T47D (cell line): ENCODE measurements around the gene SOSTDC1.
"Not testable (repeated sequence)": the region's sequence is repeated elsewhere in the genome, so short reads cannot be mapped to it uniquely, and the experiment has no call there.

Experiments
- DNase-seq, 2 experiments: peaks; one replicate each; pipeline versions ENCODE4 v3.0.0 to v3.0.0-alpha.2; 2011 to 2012; ENCODE audit warnings: low read depth in 1 of 2, low spot score in 1 of 2
- JUND ChIP-seq: IDR thresholded peaks from 2 replicates; pipeline ENCODE4 v1.6.1; 2012; ENCODE audit warnings: low read depth
- in situ Hi-C: cut with HindIII; loops from 2 replicates; pipeline ENCODE4 v1.10.0; 2016; ENCODE audit warnings: low sequenced_read_pairs, low pct_unique_long_range_greater_than_20kb

Gene SOSTDC1

DNA sequence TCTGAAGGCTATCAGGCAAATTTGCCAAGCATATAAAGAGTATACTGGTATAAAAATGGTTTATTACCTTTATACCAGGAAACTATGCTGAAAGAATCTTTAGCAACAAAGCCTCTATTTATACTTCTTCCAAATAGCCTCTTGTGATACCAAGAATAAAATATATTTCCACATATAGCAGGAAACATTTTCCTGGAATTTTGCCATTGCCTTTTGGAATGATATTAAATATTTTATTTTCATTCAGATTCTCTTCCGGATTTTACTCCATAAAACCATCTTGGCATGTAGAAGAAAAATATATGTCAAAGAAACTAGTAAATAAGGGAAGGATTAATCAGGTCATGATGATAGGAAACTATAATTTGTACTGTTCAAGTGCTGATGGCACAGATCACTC, 17.7 kb downstream of the SOSTDC1 start:
- in situ Hi-C loops = no loop called here
- DNase-seq = no peak
- TF ChIP-seq JUND = no peak

DNA sequence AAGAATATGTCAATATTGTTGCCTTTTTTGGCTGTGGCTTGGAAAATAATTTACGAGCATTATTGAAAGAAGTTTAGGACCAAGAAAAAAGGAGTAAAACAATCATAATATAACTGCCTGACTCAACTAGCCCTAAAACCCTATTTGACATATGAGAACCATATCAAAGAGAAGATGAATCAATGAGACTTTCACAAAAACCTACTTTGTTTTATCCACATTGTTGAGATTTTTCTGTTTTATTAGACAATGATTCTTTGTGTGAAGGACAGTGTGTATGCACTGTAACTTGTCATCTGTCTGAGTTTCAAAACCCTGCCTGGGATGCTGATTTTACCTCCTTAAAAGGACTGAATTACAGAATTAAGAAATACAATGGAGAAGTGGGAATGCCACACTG, 19.0 kb downstream of the SOSTDC1 start:
- no peak for TF ChIP-seq JUND
- in situ Hi-C loops = no loop called here
- no peak for DNase-seq

DNA sequence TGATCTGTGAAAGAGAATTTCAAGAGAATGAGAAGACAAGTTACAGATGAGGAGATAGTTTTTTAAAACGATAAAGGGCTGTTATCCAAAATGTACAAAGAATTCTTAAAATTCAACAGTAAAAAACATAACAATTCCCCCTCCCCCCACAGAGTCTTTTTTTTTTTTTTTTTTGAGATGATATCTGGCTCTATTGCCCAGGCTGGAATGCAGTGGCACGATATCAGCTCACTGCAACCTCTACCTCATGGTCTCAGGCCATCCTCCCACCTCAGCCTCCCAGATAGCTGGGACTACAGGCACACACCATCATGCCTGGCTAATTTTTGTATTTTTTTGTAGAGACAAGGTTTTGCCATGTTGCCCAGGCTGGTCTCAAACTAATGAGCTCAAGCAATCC, 21.7 kb downstream of the SOSTDC1 start:
- DNase-seq, in situ Hi-C loops: not testable (repeated sequence)

DNA sequence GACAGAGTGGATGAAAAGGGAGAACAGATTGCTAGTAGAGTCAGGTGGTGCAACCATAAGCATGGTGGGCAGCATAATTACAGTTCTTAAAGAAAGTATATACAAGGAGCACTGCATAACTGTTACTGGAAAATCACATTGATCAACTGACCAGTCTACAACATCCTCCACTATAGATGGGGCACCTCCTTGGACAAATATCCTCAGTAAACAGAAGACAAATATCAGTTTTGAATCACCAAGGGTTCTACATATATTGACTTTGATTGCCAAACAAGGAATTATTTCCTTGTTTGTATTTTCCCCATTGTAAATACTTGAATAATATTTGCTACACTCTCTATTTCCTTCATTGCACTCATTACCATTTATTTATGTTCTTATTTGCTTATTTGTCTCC, 26.6 kb downstream of the SOSTDC1 start:
- in situ Hi-C loops = no loop called here
- peak in 1 of 2 experiments; percentile 18 for DNase-seq
- no peak for TF ChIP-seq JUND

DNA sequence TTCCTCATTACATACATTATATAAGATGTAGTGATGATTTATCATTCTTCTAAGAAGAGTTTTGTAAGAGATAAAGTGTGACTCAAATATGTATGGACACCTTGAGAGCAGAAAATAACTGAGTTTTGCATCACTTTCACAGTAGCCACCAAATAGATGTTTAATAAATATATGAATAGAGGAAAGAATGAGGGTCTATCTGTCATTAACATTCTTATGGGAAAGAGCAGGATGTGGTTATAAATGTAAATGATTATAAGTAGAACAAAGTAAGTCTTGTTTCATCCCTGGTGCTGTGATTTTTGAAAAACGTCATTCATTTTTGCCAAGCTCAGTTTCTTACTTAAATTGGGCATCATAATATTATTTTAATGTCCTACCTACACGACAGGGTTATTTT, 29.2 kb downstream of the SOSTDC1 start:
- in situ Hi-C loops = no loop called here
- DNase-seq = no peak
- no peak for TF ChIP-seq JUND

DNA sequence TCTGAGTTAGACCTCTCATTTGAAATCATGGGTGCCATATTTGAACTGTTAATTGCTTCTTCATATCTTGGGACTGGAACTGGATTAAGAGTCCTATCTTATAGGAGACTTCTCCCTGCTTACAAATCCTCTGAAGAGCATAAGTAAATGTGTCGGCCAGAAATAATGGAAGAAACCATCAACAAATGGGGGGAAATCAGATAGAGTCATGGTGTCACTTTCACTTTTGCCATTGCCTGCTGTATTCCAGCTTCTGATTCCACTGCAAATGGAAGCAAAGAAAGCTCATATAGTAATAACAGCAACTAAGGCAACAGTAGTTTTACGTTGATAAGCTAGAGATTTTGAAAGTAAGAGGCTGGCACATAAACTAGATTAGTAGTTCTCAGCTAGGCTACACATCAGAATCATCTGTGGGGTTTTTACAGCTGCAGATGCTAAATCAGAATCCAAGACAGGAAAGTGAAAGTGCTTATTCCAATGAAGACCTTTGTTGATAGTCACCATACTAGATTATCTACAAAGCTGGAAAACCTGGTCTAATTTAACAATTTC, 31.9 kb downstream of the SOSTDC1 start:
- in situ Hi-C loops = no loop called here
- DNase-seq = no peak
- TF ChIP-seq JUND = no peak

DNA sequence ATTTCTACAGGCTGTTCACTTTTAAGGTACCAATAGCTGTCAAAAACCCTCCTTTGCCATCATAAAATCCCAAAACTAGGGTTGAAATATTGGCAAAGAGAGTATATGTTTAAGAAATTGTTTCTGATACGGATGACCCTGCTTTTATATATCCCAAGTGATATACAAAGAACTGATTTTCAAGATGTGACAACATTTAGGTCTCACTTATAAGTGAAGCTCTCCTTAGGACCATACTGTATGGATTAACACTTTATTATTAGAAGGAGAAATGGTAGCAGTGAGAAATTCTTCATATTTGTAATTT, 33.2 kb downstream of the SOSTDC1 start:
- no peak for DNase-seq
- in situ Hi-C loops = no loop called here
- TF ChIP-seq JUND = no peak

DNA sequence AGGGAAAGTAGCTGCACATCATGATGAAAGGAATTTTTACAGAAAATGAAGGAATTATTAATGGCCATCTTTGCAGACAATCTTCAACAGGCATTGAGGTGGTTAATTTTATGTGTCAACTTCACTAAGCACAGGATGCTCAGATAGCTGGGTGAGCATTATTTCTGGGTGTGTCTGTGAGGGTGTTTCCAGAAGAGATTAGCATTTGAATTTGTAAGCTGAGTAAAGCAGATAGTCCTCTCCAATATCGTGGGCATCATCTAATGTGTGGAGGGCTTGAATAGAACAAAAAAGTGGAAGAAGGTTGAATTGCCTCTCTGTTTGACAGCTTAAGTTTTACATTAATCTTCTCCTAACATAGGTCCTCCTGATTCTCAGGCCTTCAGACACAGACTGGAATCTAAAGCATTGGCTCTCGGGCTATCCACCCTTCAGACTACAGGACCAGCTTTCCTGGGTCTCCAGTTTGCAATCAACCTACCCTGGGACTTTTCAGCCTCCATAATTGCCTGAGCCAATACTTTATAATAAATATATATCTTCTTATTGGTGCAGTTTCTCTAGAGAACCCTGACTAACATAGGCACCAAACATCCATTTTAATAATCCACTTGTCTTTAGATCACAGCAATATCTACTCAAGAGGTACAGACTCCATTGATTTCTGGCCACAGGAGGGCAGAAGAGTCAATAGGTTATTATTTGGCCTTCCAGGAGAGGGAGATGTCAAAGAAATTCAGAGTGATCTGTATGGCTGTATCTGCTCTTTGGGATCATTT, 33.7 kb downstream of the SOSTDC1 start:
- in situ Hi-C loops = no loop called here
- TF ChIP-seq JUND = no peak
- peak; percentile 33 to 78 for DNase-seq

DNA sequence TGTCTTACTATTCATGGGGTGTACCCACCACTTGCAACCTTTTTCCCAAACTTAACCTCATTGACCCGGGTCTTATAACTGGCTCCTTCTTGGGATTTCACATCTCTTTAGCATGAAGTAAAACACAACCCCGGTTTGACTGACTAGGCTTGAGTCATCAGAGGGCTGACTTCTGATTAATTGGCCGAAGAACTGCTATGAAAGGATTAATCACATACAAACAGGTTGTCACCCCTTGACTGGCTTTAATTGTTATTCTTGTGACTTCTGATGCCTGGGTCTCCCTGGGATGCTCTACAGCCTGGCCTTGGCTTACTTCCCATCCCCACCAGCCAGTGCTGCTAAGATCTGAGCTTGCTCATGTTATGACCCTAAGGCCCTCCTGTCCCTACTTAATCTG, 35.4 kb downstream of the SOSTDC1 start:
- in situ Hi-C loops = no loop called here
- no peak for DNase-seq
- TF ChIP-seq JUND = no peak

DNA sequence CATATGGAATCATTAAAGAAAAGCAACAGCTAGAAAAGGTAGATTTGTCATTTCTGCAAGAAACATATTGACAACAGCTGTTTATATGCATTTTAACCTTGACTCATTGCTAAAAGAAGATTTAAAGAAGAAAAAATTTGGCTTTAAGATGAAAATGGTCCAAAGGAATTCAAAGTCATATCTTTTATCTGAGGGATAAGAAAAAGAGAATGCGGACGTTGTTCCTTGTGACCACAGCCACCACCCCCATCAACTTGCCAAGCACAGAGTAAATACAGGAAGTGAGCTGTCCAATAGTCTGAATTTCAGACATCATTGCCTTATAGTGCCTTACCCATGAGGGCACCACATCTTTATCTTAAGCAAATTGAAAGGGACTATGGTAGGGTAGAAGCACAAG, 36.9 kb downstream of the SOSTDC1 start:
- DNase-seq = no peak
- TF ChIP-seq JUND = no peak
- in situ Hi-C loops = no loop called here

DNA sequence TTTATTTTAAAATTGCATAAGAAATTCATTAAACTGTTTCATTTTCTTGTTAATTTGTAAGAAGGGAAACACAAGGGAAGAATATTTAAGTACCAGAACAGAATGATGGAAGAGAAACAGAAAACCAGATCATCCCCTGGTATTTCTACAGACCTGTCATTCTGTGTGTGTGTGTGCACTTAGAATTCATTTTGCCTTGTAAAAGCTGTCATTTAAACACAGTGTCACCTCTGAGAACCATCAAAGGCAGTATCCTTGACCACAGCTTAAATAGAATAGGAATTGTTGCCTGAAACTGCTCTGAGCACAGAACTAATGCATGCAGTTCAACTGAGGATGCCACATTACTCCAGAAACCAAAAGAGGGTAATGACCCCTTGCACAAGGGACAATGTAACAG, 37.4 kb downstream of the SOSTDC1 start:
- in situ Hi-C loops = no loop called here
- TF ChIP-seq JUND = no peak
- DNase-seq = no peak

DNA sequence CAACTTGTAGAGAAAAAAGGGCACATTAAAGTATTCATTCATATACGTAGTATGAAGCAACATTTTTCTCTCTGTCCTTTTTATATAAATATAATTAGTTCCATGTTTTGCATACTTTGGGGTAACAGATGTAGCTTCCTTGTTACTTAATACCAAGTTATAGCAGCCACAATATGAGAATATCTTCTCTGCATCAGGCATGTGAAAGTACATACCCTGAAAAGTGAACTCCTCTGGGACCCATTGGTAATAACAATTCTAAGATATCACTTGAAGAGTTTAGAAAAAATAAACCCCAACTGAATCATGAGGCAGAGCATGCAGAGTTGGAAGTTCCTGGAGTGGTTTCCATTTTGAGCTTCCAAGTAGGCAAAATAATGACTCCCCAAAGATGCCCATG, 41.8 kb downstream of the SOSTDC1 start:
- in situ Hi-C loops = no loop called here

DNA sequence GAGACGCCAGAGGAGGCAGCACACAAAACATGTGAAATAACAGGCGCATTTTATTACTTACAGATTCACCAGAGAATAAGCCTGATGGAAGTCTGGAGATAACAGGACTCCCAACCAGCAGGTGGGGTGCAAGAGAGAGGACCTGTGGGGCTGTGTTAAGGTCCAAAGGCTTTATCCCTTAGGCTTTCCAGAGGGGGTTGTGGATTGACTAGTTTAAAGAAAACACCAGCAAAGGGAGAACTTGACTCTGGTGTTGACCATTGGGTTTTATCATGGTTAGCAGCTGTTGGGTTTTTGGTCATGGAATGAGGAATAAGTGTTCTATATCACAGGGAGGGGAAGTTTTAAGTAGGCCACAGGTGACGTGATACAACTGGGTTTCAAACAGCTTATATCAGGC, 42.6 kb downstream of the SOSTDC1 start:
- TF ChIP-seq JUND = no peak
- in situ Hi-C loops = no loop called here
- no peak for DNase-seq

More for the DNA sequence above, 41.8 kb downstream of the SOSTDC1 start:
- no peak for DNase-seq
- no peak for TF ChIP-seq JUND

DNA sequence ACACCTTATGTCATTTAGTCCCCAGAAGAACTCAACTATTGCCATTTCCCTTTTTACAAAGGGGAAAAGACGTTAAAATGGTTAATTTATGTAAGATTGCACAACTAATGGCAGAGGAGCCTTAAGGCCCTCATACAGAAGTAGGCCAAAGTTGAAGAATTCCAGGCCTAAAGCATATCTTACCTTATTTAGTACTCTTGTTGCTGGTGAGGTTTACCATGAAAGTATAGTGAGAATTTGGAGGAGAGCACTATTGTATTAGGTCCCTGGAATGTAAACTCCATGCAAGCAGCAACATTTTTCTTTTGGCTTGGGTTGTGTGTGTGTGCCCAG, 43.5 kb downstream of the SOSTDC1 start:
- TF ChIP-seq JUND = no peak
- in situ Hi-C loops = no loop called here
- peak in 1 of 2 experiments; percentile 24 for DNase-seq
